Ovary (tissue), 9 donors: ENCODE results near the gene SYNGR2. TPM values are rescaled to one million over a fixed set of nuclear protein-coding genes. Genes with fewer than 3 reads are reported as not detected.

ENCODE experiments used
- DNase-seq, 5 donors: peaks; one replicate each; pipeline ENCODE4 v3.0.0-alpha.2; 2019 to 2020
- H3K27ac ChIP-seq, 2 donors: fragments of 200-600 bp; one replicate each; pipeline versions ENCODE4 v1.5.1 to v1.8.0; 2019 to 2022
- H3K27me3 ChIP-seq: fragments of 200-600 bp; one replicate; pipeline ENCODE4 v1.8.0; 2022
- H3K36me3 ChIP-seq: fragments of 200-600 bp; sonication (generic); one replicate; pipeline ENCODE4 v1.5.1; 2019
- H3K4me1 ChIP-seq: one replicate; pipeline ENCODE4 v1.8.1; 2013; ENCODE audit warnings: mild to moderate bottlenecking, moderate library complexity; ENCODE audit not compliant: insufficient read depth
- H3K4me3 ChIP-seq: fragments of 200-600 bp; sonication (generic); one replicate; pipeline ENCODE4 v1.5.1; 2017
- H3K9me3 ChIP-seq, 2 donors: fragments of 200-600 bp in 1 of 2; sonication (generic) in 1 of 2; one replicate each; pipeline versions ENCODE4 v1.5.1 to v1.8.1; 2013 to 2019; ENCODE audit warnings: mild to moderate bottlenecking in 1 of 2, moderate library complexity in 1 of 2
- CTCF ChIP-seq, 3 donors: fragments of 450-650 bp in 2 of 3; fragments of 200-600 bp in 1 of 3; IDR thresholded peaks; one replicate each; pipeline versions ENCODE4 v1.5.1 to v1.8.0; 2016 to 2022; ENCODE audit warnings: antibody characterized with exemption in 3 of 3, mild to moderate bottlenecking in 1 of 3
- EP300 ChIP-seq: sonication (generic); formaldehyde crosslinking; IDR thresholded peaks from one replicate; pipeline ENCODE4 v1.6.1; 2017; ENCODE audit warnings: antibody characterized with exemption
- POLR2A ChIP-seq: fragments of 450-650 bp; IDR thresholded peaks from one replicate; pipeline ENCODE4 v1.6.1; 2017; ENCODE audit warnings: antibody characterized with exemption, mild to moderate bottlenecking, moderate library complexity
- WGBS, 3 donors: extraction: QIAGEN DNeasy Blood & Tissue Kit in 1 of 3; methylation state at CpG; one replicate each; pipeline versions ENCODE4 v1.1.5 to v1.1.7; 2013 to 2017; 5-methylcytosine and 5-hydroxymethylcytosine counted together
- intact Hi-C, 4 donors: fragments of 100-400 bp; cut with DNase I; formaldehyde crosslinking; loops; one replicate each; pipeline versions ENCODE4 v1.11.0 to v1.15.1; 2022 to 2023
- polyA plus RNA-seq, 2 donors: library from polyadenylated mRNA; stranded (reverse); fragments of 200-250 nt in 1 of 2; fragments of 350-450 nt in 1 of 2; fragmentation: Illumina TruSeq in 1 of 2; extraction: RNeasy Lipid Tissue Mini Kit (QIAGEN cat#74804) in 1 of 2; gene quantifications; one replicate each; pipeline ENCODE4 v1.2.3, GENCODE V29; 2013 to 2014
- total RNA-seq, 7 donors: library from RNA; depleted of rRNA in 2 of 7; stranded (reverse); fragments of >200 nt in 2 of 7; fragmentation: NEBNext Ultra II Directional in 3 of 7; extraction: Animal tissue kit (Norgen Biotek cat#: 25700) in 3 of 7; gene quantifications; one replicate each; pipeline versions ENCODE4 v1.1.0 to v1.2.4, GENCODE V29; 2016 to 2023
- donor health status: DM: no; HTN: no; CAD: no; lungs with moderate emphysema.
- donor health status: DM: no; HTN: no; CAD: no.
- donor health status: Bipolar disorder and iron deficiency.
- donor health status: DM: yes; HTN: yes; CAD: no.
- donor health status: DM: no; HTN: no; CAD: no.
- donor health status: DM: yes; HTN: yes; CAD: no.

Gene SYNGR2
- total and polyA plus RNA-seq, 9 donors = 11.9 to 88.7 (median 45.8) TPM

DNA sequence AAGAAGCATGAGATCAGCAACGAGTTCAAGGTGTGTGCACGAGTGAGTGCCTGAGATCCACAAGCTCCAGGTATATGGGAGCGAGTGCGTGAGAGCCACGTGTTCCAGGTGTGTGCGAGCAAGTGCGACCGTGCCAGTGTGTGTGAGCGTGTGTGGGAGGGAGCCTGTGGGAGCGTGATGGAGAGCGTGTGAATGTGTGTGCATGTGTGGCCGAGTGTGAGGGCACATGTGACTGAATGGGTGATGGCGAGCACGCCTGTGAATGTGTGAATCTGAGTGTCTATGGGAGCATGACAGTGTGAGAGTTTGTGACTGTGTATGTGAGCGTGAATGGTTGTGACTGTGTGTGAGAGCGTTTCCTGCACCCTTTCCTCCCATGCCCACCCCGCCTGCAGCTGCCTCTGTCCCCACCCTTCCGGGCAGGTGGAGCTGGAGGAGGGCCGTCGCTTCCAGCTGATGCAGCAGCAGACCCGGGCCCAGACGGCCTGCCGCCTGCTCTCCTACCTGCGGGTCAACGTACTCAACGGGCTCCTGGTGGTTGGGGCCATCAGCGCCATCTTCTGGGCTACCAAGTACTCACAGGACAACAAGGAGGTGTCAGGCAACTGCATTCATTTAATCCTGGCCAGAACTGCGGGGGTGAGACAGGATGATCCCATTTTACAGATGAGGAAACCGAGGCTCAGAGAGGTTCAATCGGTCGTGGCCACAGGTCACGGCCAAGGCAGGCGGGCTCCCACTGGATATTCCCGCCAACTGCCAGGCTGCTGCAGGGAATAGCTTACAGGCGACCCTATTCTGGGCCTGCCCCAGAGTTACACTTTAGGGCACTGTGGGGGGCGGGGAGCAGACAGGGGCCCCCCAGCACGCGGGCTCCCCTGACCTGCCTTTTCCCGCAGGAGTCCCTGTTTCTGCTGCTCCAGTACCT, 34.1 kb upstream of the SYNGR2 start:
- WGBS, 3 donors = 60 to 61% (median 60%) methylated on average over 39 of the region's 39 CpGs
- H3K27me3 ChIP-seq = no peaks in the 10 kb centered on the region
- no peak overlapping the region for H3K27ac ChIP-seq
- no peaks in the 10 kb centered on the region for H3K36me3 ChIP-seq
- TF ChIP-seq EP300 = no peak
- TF ChIP-seq CTCF (IDR thresholded peaks at IDR 0.05) = no peak
- TF ChIP-seq POLR2A = no peak
- intact Hi-C loops = no loop called here
- no peak overlapping the region for H3K4me3 ChIP-seq
- peak in 1 of 5 donors; percentile 20 for DNase-seq
- no peaks in the 10 kb centered on the region for H3K4me1 ChIP-seq
- no peaks in the 10 kb centered on the region for H3K9me3 ChIP-seq

DNA sequence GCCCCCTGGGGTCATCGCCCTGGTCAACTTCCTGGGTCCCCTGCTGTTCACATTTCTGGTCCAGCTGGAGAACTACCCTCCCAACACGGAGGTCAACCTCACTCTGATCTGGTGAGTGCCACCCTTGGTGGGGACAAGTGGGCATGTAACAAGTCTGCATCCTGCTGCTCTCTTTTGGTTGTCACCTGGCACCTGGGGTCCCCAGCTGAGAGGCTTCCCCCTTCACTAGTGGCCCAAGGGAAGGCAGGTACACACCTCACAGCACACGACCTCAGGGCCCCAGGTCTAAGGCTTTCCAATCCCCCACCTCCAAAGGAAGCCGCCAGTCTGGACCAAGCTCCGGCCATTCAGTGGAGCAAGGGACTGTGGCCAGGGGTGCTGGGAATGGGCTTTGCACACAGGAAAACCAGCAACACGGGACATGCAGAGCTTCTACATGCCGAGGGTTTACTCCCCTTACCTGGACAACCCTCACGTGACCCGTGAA, 33.4 kb upstream of the SYNGR2 start:
- H3K9me3 ChIP-seq = no peaks in the 10 kb centered on the region
- H3K4me3 ChIP-seq = no peak overlapping the region
- 73 to 80% (median 73%) methylated on average over 9 of the region's 9 CpGs for WGBS, 3 donors
- intact Hi-C loops = no loop called here
- H3K27me3 ChIP-seq = no peaks in the 10 kb centered on the region
- H3K36me3 ChIP-seq = no peaks in the 10 kb centered on the region
- TF ChIP-seq EP300 (no peak), CTCF (IDR thresholded peaks at IDR 0.05) (no peak), POLR2A (no peak)
- no peak for DNase-seq
- no peak overlapping the region for H3K27ac ChIP-seq
- no peaks in the 10 kb centered on the region for H3K4me1 ChIP-seq

GRCh38 chr17:78135858-78136500, 32.4 kb upstream of the SYNGR2 start:
- Histone ChIP-seq H3K36me3 (no peaks in the 10 kb centered on the region), H3K4me1 (no peaks in the 10 kb centered on the region), H3K27me3 (no peaks in the 10 kb centered on the region), H3K27ac (no peak overlapping the region), H3K4me3 (no peak overlapping the region), H3K9me3 (no peaks in the 10 kb centered on the region)
- WGBS, 3 donors = 87 to 93% (median 92%) methylated on average over 9 of the region's 9 CpGs
- DNase-seq = no peak
- intact Hi-C loops = no loop called here
- TF ChIP-seq POLR2A (no peak), CTCF (IDR thresholded peaks at IDR 0.05) (no peak), EP300 (no peak)

DNA sequence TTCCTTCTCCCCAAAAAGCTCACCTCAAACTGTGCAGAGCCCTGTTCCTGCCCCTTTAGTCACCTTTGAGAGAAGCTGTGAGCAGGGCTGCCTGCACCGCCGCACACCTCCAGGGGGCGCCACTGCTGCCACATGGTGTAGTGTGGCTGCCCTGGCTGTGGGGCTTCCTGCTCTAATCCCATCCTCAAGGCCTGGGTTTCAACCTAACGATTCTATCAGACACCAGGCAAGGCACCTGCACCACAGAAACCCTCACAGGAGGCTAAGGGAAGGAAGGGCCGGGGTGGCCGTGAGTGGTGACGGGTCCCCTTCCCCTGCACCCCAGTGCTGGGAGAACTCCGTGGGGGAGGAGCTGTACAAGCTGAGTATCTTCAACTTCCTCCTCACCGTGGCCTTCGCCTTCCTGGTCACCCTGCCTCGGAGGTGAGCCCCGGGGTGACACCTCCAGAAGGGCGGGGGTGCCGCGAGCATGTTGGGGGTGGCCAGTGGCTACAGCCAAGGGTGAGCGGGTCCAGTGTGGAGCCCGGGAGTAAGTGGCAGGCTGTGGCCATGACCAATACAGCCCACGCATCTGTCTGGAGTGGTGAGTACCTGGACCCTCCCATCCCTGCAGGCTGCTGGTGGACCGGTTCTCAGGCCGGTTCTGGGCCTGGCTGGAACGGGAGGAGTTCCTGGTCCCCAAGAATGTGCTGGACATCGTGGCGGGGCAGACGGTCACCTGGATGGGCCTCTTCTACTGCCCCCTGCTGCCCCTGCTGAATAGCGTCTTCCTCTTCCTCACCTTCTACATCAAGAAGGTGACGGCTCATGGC, 30.8 kb upstream of the SYNGR2 start:
- no peaks in the 10 kb centered on the region for H3K4me1 ChIP-seq
- H3K4me3 ChIP-seq = no peak overlapping the region
- TF ChIP-seq POLR2A = no peak
- no peak for TF ChIP-seq EP300
- TF ChIP-seq CTCF (IDR thresholded peaks at IDR 0.05) = no peak
- H3K27ac ChIP-seq = no peak overlapping the region
- DNase-seq = peak in 1 of 5 donors; percentile 14
- intact Hi-C loops = no loop called here
- H3K9me3 ChIP-seq = no peaks in the 10 kb centered on the region
- H3K27me3 ChIP-seq = no peaks in the 10 kb centered on the region
- H3K36me3 ChIP-seq = no peaks in the 10 kb centered on the region
- WGBS, 3 donors = 64 to 75% (median 69%) methylated on average over 25 to 26 of the region's 26 CpGs
